ENCODE measurements around the gene ABR.

- TF ChIP-seq, protein P1, sequence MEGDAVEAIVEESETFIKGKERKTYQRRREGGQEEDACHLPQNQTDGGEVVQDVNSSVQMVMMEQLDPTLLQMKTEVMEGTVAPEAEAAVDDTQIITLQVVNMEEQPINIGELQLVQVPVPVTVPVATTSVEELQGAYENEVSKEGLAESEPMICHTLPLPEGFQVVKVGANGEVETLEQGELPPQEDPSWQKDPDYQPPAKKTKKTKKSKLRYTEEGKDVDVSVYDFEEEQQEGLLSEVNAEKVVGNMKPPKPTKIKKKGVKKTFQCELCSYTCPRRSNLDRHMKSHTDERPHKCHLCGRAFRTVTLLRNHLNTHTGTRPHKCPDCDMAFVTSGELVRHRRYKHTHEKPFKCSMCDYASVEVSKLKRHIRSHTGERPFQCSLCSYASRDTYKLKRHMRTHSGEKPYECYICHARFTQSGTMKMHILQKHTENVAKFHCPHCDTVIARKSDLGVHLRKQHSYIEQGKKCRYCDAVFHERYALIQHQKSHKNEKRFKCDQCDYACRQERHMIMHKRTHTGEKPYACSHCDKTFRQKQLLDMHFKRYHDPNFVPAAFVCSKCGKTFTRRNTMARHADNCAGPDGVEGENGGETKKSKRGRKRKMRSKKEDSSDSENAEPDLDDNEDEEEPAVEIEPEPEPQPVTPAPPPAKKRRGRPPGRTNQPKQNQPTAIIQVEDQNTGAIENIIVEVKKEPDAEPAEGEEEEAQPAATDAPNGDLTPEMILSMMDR (IDR thresholded peaks at IDR 0.05) = no peak
- TF ChIP-seq POLR2A (IDR thresholded peaks at IDR 0.05) = no peak
Observed at GRCh38 chr17:1126801-1127550, 52.8 kb downstream of the ABR start.

Data from right lobe of liver (tissue), 4 donors.